Measurements from ENCODE around the gene SLC27A1.
"Not testable (repeated sequence)": the region's sequence is repeated elsewhere in the genome, so short reads cannot be mapped to it uniquely, and the experiment has no call there.

Gene SLC27A1

DNA sequence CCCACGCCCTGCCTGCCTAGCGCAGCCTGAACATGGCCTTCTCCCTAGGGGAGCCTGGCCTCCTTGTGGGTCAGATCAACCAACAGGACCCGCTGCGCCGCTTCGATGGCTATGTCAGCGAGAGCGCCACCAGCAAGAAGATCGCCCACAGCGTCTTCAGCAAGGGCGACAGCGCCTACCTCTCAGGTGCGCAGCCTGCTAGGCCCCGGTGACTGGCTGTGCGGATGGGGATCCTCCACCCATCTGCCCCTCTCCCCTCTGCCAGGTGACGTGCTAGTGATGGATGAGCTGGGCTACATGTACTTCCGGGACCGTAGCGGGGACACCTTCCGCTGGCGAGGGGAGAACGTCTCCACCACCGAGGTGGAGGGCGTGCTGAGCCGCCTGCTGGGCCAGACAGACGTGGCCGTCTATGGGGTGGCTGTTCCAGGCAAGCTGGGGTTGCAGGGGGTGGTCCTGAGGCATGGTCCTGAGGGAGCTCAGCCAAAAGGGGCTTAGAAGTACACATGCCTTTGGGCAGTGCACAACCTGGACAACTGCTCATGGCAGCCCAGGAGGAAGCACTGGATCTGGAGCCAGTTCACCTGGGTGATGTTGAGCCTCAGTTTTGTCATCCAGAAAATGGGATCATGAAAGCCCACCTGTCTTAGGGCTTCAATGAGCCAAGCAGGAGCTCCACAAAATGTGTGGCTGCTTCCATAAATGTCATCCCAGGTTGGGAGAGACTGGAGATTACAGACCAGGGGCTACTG is 30.3 kb downstream of the SLC27A1 start:
- Mint-ChIP-seq H3K27me3 (no peaks in the 10 kb centered on the region), H3K36me3 (ENCODE audit: low read depth) (peaks cover 84% of the 10 kb centered on the region), H3K4me1 (ENCODE audit: low read depth) (peaks cover 67% of the 10 kb centered on the region), H3K9me3 (no peaks in the 10 kb centered on the region), H3K4me3 (no peak overlapping the region), H3K27ac (peak overlapping the region; percentile 82)
- intact Hi-C loops (cut with micrococcal nuclease) = no loop called here

DNA sequence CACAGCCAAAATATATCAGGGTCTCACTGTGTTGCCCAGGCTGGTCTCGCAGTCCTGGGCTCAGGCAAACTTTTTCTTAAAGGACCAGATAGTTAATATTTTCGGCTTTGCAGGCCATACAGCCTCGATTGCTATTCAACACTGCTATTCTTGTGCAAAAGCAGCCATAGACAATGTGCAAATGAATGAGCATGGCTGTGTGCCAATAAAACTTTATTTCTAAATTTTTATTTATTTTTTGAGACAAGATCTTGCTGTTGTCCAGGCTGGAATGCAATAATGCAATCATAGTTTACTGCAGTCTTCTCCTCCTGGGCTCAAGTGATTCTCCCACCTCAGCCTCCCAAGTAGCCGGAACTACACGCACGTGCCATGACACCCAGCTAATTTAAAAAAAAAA is 32.9 kb downstream of the SLC27A1 start:
- Mint-ChIP-seq H3K27ac (no peak overlapping the region), H3K36me3 (ENCODE audit: low read depth) (peaks cover 80% of the 10 kb centered on the region), H3K4me3 (no peak overlapping the region), H3K4me1 (ENCODE audit: low read depth) (peaks cover 69% of the 10 kb centered on the region), H3K9me3 (no peaks in the 10 kb centered on the region), H3K27me3 (no peaks in the 10 kb centered on the region)
- intact Hi-C loops (cut with micrococcal nuclease) = no loop called here

DNA sequence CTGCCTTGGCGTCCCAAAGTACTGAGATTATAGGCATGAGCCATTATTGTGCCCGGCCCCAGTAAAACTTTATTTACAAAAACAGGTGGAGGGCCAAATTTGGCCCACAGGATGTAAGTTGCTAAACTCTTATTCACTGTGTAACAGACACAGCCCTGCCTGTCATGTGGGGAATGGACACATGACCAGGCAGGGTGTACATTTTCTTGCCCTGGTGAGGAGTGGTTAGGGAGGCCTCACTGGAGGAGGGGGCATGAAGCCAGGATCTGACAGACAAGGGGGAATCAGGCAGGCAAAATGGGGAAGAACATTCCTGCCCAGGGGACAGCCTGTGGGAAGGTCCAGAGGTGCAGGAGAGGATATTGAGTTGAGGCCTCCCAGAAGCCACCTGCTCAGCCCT is 33.7 kb downstream of the SLC27A1 start:
- Mint-ChIP-seq H3K27ac (peak overlapping the region; percentile 57), H3K36me3 (ENCODE audit: low read depth) (peaks cover 78% of the 10 kb centered on the region), H3K4me1 (ENCODE audit: low read depth) (peaks cover 66% of the 10 kb centered on the region), H3K9me3 (no peaks in the 10 kb centered on the region), H3K4me3 (no peak overlapping the region), H3K27me3 (no peaks in the 10 kb centered on the region)
- intact Hi-C loops (cut with micrococcal nuclease) = no loop called here

DNA sequence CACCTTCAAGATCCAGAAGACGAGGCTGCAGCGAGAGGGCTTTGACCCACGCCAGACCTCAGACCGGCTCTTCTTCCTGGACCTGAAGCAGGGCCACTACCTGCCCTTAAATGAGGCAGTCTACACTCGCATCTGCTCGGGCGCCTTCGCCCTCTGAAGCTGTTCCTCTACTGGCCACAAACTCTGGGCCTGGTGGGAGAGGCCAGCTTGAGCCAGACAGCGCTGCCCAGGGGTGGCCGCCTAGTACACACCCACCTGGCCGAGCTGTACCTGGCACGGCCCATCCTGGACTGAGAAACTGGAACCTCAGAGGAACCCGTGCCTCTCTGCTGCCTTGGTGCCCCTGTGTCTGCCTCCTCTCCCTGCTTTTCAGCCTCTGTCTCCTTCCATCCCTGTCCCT is 34.1 kb downstream of the SLC27A1 start:
- no peaks in the 10 kb centered on the region for H3K27me3 Mint-ChIP-seq
- intact Hi-C loops (cut with micrococcal nuclease) = no loop called here
- peak overlapping the region; percentile 57 for H3K27ac Mint-ChIP-seq
- peaks cover 62% of the 10 kb centered on the region for H3K4me1 Mint-ChIP-seq (ENCODE audit: low read depth)
- H3K4me3 Mint-ChIP-seq = no peak overlapping the region
- peaks cover 80% of the 10 kb centered on the region for H3K36me3 Mint-ChIP-seq (ENCODE audit: low read depth)
- no peaks in the 10 kb centered on the region for H3K9me3 Mint-ChIP-seq

DNA sequence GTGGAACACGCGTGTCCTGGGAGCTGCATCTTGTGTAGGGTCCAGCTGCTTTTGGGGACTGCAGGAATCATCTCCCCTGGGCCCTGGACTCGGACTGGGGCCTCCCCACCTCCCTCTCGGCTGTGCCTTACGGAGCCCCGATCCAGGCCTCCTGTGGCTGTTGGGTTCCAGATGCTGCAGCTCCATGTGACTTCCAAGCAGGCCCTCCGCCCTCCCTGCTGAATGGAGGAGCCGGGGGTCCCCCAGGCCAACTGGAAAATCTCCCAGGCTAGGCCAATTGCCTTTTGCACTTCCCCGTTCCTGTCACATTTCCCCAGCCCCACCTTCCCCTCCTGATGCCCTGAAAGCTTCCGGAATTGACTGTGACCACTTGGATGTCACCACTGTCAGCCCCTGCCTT is 34.9 kb downstream of the SLC27A1 start:
- H3K27ac Mint-ChIP-seq = peak overlapping the region; percentile 57
- peaks cover 79% of the 10 kb centered on the region for H3K36me3 Mint-ChIP-seq (ENCODE audit: low read depth)
- intact Hi-C loops (cut with micrococcal nuclease) = no loop called here

GRCh38 chr19:17506745-17507144 is 36.4 kb downstream of the SLC27A1 start:
- intact Hi-C loops (cut with micrococcal nuclease) = no loop called here
- H3K36me3 Mint-ChIP-seq (ENCODE audit: low read depth) = peaks cover 79% of the 10 kb centered on the region
- H3K27ac Mint-ChIP-seq = no peak overlapping the region
- H3K4me1 Mint-ChIP-seq (ENCODE audit: low read depth) = peaks cover 51% of the 10 kb centered on the region
- H3K9me3 Mint-ChIP-seq = no peaks in the 10 kb centered on the region
- H3K27me3 Mint-ChIP-seq = no peaks in the 10 kb centered on the region
- no peak overlapping the region for H3K4me3 Mint-ChIP-seq

More for the DNA sequence above, 34.9 kb downstream of the SLC27A1 start:
- H3K9me3 Mint-ChIP-seq = no peaks in the 10 kb centered on the region
- H3K4me3 Mint-ChIP-seq = no peak overlapping the region
- H3K4me1 Mint-ChIP-seq (ENCODE audit: low read depth) = peaks cover 56% of the 10 kb centered on the region
- H3K27me3 Mint-ChIP-seq = no peaks in the 10 kb centered on the region

GRCh38 chr19:17508558-17508933 is 38.2 kb downstream of the SLC27A1 start:
- H3K36me3 Mint-ChIP-seq (ENCODE audit: low read depth) = peaks cover 81% of the 10 kb centered on the region
- H3K27me3 Mint-ChIP-seq; H3K27ac Mint-ChIP-seq; H3K9me3 Mint-ChIP-seq; H3K4me3 Mint-ChIP-seq; intact Hi-C loops (cut with micrococcal nuclease): not testable (repeated sequence)
- peaks cover 64% of the 10 kb centered on the region for H3K4me1 Mint-ChIP-seq (ENCODE audit: low read depth)

DNA sequence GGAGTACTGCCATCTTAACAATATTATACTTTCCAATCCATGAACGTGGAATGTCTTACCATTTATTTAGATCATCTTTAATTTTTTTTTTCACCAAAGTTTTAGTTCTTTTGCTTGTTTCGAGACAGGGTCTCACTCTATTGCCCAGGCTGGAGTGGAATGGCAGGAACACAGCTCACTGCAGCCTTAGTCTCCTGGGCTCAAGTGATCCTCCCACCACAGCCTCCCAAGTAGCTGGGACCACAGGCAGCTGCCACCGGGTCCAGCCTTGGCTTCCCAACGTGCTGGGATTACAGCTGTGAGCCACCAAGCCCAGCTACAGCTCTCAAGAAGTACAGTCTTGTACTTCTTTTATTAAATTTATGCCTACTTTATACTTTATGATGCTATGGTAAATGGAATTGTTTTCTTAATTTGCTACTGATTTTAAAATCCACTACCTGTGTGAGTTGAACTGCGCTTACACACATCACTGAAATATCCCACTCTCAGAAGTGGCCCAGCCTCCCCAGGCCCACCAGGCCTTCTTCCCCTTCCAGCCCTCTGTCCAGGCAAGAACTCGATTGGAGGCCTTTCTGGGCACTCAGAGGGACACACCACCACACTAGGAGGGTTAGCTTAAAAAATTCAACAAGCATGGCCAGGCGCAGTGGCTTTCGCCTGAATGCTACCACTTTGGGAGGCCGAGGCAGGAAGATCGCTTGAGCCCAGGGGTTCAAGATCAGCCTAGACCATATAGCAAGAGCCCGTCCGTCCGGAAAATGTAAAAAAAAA is 40.1 kb downstream of the SLC27A1 start:
- H3K27ac Mint-ChIP-seq = peak overlapping the region; percentile 92
- peak overlapping the region; percentile 94 for H3K4me3 Mint-ChIP-seq
- H3K27me3 Mint-ChIP-seq = no peaks in the 10 kb centered on the region
- intact Hi-C loops (cut with micrococcal nuclease) = no loop called here
- H3K9me3 Mint-ChIP-seq = no peaks in the 10 kb centered on the region
- H3K4me1 Mint-ChIP-seq (ENCODE audit: low read depth) = peaks cover 64% of the 10 kb centered on the region
- H3K36me3 Mint-ChIP-seq (ENCODE audit: low read depth) = peaks cover 82% of the 10 kb centered on the region

- intact Hi-C loops (cut with micrococcal nuclease) = loop anchor here (1.0 kb wide), 1 partner anchor 43 kb away; the partner anchor contains the start of gene COLGALT1
- Mint-ChIP-seq H3K27ac (peak overlapping the region; percentile 92), H3K4me1 (ENCODE audit: low read depth) (peaks cover 48% of the 10 kb centered on the region), H3K36me3 (ENCODE audit: low read depth) (peaks cover 82% of the 10 kb centered on the region), H3K4me3 (peak overlapping the region; percentile 94), H3K9me3 (peaks cover 2% of the 10 kb centered on the region), H3K27me3 (no peaks in the 10 kb centered on the region)
These were observed 41.6 kb downstream of the SLC27A1 start for GRCh38 chr19:17511724-17512573.

DNA sequence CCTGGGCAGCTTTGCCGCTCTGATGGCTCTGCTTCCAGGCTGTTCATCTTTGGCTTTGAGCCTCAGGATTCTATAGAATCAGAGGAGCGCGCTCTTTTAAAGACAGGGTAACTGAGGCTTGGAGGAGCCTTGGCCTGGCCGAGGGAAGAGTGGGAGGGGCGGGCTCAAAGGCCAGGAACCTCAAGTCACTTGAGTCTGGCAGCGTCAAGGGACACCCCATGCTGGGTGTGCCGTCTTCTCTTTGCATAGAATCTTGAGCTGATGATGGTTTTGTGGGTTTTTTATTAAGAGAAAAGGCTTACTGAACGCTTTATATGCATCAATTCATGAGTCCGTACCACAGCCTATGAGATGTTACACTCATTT is 42.2 kb downstream of the SLC27A1 start:
- H3K36me3 Mint-ChIP-seq (ENCODE audit: low read depth) = peaks cover 86% of the 10 kb centered on the region
- H3K4me1 Mint-ChIP-seq (ENCODE audit: low read depth) = peaks cover 48% of the 10 kb centered on the region
- intact Hi-C loops (cut with micrococcal nuclease) = loop anchor here (1.0 kb wide), 1 partner anchor 43 kb away; the partner anchor contains the start of gene COLGALT1
- no peaks in the 10 kb centered on the region for H3K27me3 Mint-ChIP-seq
- H3K9me3 Mint-ChIP-seq = peaks cover 8% of the 10 kb centered on the region
- H3K4me3 Mint-ChIP-seq = peak overlapping the region; percentile 94
- H3K27ac Mint-ChIP-seq = peak overlapping the region; percentile 92

GRCh38 chr19:17515408-17516149 is 45.3 kb downstream of the SLC27A1 start:
- intact Hi-C loops (cut with micrococcal nuclease) = no loop called here
- H3K27ac Mint-ChIP-seq = peak overlapping the region; percentile 34
- H3K36me3 Mint-ChIP-seq (ENCODE audit: low read depth) = peaks cover 92% of the 10 kb centered on the region
- H3K4me1 Mint-ChIP-seq (ENCODE audit: low read depth) = peaks cover 31% of the 10 kb centered on the region
- H3K4me3 Mint-ChIP-seq = no peak overlapping the region
- H3K9me3 Mint-ChIP-seq = peaks cover 12% of the 10 kb centered on the region
- no peaks in the 10 kb centered on the region for H3K27me3 Mint-ChIP-seq

GRCh38 chr19:17517898-17518297 is 47.6 kb downstream of the SLC27A1 start:
- Mint-ChIP-seq H3K4me1 (ENCODE audit: low read depth) (peaks cover 41% of the 10 kb centered on the region), H3K4me3 (no peak overlapping the region), H3K36me3 (ENCODE audit: low read depth) (peaks cover 86% of the 10 kb centered on the region), H3K27ac (no peak overlapping the region), H3K9me3 (peaks cover 12% of the 10 kb centered on the region), H3K27me3 (no peaks in the 10 kb centered on the region)
- intact Hi-C loops (cut with micrococcal nuclease) = no loop called here

DNA sequence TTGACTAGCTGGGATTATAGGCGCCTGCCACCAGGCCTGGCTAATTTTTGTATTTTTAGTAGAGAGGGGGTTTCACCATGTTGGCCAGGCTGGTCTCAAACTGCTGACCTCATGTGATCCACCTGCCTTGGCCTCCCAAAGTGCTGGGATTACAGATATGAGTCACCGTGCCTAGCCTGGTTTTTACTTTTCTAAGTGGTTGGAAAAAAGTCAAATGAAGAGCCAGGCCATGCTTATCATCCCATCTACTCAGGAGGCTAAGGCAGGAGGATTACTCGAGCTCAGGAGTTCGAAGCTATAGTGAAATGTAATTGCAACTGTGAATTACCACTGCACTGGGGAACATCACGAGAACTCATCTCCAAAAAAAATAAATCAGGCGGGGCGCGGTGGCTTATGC is 48.3 kb downstream of the SLC27A1 start:
- intact Hi-C loops (cut with micrococcal nuclease); H3K4me3 Mint-ChIP-seq; H3K27ac Mint-ChIP-seq; H3K27me3 Mint-ChIP-seq: not testable (repeated sequence)
- Mint-ChIP-seq H3K4me1 (ENCODE audit: low read depth) (peaks cover 43% of the 10 kb centered on the region), H3K36me3 (ENCODE audit: low read depth) (peaks cover 80% of the 10 kb centered on the region), H3K9me3 (peaks cover 12% of the 10 kb centered on the region)
